Epithelial cell of esophagus (primary cell): ENCODE results near the gene TMEM205.
"Not testable (repeated sequence)": the region's sequence is repeated elsewhere in the genome, so short reads cannot be mapped to it uniquely, and the experiment has no call there.

Source experiments
- DNase-seq: peaks from one replicate; pipeline ENCODE4 v3.0.0; 2010; ENCODE audit warnings: low read depth
- H3K4me3 ChIP-seq: 2 replicates; pipeline ENCODE4 v1.5.1; 2011; ENCODE audit warnings: mild to moderate bottlenecking, low read length, control low read depth
- TF ChIP-seq, protein P1 (sequence below): IDR thresholded peaks from 2 replicates; pipeline ENCODE4 v1.5.1; 2011; ENCODE audit warnings: low read depth, mild to moderate bottlenecking, low read length, control low read depth, inconsistent platforms; ENCODE audit not compliant: insufficient read depth; ENCODE audit errors: missing control alignments

TMEM205 gene

DNA sequence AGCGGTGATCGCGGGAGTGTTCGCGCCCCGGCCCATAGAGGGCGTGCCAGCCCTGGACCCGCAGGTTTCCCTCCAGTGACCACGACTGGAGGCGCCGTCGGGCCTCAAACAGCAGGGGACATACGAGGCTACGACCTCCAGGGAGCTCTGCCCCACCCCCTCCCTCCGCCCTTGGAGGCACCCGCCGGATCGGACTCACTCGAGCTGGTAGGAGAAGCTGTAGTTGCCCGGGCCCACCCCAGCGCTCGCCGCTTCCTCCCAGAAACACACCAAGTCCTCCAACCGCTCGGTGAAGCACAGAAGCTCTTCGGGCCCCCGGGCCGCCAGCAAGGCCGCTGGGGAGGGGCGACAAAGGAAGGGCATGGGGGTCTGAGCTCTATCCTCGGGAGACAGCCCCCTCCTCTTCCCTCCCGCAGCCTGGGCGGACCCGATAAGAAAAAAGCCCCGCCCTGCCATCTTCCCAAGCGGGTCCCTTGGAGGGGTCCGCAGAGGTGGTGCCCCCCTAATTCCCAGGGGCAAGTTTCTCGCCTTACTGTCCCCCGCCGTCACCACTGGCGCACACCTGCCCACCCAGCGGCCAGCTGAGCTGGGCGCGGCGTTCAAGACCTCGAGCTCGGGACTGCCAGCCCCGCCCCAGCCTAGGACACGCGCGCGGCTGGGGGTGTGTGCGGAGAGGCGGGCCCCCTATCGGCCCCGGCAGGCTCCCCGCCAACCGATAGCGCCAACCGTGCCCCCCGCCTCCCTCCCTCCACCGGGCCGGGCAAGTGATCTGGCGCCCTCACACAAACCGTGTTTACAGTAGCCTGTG lies 37.0 kb upstream of the TMEM205 start:
- DNase-seq: peak; percentile 30
- peak overlapping the region; percentile 11 for H3K4me3 ChIP-seq
- TF ChIP-seq, protein P1, sequence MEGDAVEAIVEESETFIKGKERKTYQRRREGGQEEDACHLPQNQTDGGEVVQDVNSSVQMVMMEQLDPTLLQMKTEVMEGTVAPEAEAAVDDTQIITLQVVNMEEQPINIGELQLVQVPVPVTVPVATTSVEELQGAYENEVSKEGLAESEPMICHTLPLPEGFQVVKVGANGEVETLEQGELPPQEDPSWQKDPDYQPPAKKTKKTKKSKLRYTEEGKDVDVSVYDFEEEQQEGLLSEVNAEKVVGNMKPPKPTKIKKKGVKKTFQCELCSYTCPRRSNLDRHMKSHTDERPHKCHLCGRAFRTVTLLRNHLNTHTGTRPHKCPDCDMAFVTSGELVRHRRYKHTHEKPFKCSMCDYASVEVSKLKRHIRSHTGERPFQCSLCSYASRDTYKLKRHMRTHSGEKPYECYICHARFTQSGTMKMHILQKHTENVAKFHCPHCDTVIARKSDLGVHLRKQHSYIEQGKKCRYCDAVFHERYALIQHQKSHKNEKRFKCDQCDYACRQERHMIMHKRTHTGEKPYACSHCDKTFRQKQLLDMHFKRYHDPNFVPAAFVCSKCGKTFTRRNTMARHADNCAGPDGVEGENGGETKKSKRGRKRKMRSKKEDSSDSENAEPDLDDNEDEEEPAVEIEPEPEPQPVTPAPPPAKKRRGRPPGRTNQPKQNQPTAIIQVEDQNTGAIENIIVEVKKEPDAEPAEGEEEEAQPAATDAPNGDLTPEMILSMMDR: peak; percentile 67

DNA sequence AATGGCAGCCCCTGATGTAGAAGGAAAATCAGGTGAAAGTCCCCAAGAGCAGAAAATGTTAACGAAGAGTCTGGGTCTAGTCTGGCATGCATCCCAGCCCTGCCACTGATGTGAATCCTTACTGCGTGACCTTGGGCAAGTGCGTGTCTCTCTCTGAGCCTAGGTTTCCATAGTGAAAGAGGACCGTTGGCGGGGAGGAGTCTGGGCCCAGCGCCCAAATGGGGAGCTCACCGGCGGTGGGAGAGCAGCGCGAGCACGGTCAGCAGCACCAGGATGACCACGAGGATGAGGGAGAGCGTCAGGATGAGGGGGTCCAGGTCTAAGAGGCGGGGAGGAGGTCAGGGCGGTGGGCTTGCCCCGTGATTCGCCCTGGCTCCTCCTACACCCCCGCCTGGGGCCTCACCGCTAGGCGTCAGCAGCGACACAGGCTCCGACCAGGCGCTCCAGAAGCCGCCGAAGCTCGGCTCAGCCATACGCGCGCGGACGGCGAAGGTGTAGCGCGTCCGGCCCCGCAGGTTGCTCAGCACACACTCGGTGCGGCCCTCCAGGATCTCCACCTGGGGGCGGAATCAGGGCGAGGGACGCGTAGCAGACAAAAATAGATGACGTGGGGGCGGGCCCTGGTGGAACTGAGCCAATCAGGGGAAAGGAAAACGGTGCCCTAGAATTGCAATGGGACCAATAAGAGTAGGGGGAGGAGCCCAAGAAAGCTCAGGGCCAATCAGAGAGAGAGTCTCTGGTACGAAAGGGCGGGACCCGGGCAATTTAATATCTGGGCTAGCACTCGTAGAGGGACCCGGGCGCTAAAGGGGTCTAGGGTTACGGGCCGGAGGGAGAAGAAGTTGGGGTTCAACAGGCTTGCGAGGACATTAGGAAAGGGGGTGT lies 34.8 kb upstream of the TMEM205 start:
- DNase-seq: peak; percentile 98
- H3K4me3 ChIP-seq: peak overlapping the region; percentile 53
- TF ChIP-seq, protein P1: peak; percentile 62

DNA sequence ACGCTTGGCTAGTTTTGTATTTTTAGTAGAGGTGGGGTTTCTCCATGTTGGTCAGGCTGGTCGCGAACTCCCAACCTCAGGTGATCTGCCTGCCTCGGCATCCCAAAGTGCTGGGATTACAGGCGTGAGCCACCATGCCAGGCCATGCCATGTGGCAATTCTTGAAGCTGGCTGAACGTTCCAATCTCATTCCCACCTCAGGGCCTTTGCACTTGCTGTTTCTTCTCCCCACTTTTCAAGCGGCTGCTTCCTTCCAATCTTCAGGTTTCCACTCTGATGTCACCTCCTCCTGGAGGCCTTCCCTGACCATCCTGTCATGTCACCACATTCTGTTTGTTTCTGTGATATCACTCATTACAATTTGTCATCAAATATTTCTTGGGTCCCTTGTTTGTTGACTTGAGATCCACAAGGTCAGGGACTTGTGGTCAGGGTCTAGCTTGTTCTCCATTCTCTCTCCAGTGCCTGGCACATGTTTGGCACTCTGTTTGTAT lies 33.8 kb upstream of the TMEM205 start:
- TF ChIP-seq, protein P1: no peak
- DNase-seq: no peak
- H3K4me3 ChIP-seq: no peak overlapping the region

DNA sequence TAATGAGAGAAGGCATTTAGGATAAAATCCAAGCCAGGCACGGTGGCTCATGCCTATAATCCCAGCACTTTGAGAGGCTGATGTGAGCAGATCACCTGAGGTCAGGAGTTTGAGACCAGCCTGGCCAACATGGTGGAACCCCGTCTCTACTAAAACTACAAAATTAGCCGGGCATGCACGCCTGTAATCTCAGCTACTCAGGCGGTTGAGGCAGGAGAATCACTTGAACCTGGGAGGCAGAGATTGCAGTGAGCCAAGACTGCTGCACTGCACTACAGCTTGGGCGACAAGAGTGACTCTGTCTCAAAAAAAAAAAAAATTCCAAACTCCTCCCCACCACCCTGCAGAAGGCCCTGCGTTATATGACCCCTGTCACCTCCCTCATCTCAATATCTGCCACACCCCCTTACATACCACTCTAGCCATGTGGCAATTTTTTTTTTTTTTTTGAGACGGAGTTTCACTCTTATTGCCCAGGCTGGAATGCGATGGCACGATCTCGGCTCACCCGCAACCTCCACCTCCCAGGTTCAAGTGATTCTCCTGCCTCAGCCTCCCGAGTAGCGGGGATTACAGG lies 33.3 kb upstream of the TMEM205 start:
- DNase-seq, H3K4me3 ChIP-seq: not testable (repeated sequence)

DNA sequence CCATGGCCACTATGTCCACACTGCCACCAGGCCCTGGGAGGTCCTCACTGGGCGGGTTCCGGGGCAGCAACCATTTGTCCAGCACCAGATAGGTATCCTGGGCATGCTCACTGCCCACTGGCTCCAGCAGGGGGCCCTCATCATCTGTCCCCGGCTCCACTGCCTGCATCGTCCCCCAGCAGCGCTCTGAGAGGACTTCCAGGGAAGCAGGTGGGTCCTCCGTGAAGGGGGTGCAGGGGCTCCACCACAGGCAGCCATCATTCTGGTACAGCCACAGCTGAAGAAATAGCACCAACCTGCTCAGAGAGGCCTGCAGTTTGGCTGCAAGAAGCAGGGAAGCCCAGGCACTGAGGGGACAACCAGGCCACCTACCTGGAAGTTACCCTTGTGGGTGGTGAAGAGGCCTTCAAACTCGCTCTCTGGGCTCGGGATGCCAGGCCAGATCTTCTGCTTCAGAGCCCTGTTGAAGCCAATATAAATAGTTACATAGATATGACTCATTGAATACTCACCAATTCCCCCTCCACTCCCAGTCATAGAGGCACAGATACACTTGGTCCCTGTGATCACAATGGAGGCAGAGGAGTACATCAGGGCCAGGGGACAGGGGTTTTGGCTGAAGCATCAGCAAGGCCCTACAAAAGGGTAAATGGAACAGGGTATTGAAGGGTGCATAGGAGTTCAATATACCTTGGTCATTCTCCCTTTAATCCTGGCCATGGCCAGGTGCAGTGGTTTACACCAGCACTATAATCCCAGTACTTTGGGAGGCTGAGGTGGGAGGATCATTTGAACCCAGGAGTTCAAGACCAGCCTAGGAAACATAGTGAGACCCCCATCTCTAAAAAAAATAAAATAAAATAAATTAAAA lies 32.5 kb upstream of the TMEM205 start:
- TF ChIP-seq, protein P1: peak; percentile 29
- H3K4me3 ChIP-seq: no peak overlapping the region
- DNase-seq: peak; percentile 87

DNA sequence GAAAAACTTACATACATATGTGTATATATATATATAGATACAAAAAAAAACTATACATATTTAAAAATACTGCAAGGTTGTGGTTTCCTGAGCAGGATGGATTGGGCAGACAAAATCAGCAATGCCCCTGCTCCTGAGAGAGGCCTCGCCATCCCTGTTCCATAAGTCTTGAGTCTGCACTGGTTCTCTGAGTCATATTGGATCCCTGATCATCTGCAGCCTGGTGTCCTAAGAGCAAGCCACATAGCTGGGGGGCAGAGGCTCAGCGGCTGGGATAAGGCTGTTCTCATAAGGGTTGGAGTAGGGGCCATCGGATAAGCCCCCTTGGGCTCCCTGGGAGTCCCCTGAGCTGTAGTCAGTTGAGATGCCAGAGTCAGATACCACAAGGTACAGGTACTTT lies 31.7 kb upstream of the TMEM205 start:
- no peak overlapping the region for H3K4me3 ChIP-seq
- peak; percentile 36 for DNase-seq
- TF ChIP-seq, protein P1: no peak
